ENCODE measurements around the gene BTBD16. TPM values are rescaled to one million over a fixed set of nuclear protein-coding genes. Genes with fewer than 3 reads are reported as not detected.

Gene BTBD16
- total and polyA plus RNA-seq, 2 donors from 2014 or later, result 0.34 to 1.2 TPM

GRCh38 chr10:122373108-122373507 is 102.0 kb downstream of the BTBD16 start:
- Histone ChIP-seq H3K27ac (ENCODE audit: low read depth in 2 of 2, low read length in 2 of 2) (no peak overlapping the region), H3K9me3 (ENCODE audit: control insufficient read depth in 2 of 3, insufficient read depth in 1 of 3, low read length in 3 of 3) (no peaks in the 10 kb centered on the region), H3K9ac (ENCODE audit: low read length in 3 of 3) (no peak overlapping the region), H3K36me3 (ENCODE audit: control insufficient read depth in 2 of 3, insufficient read depth in 3 of 3, low read length in 3 of 3) (no peaks in the 10 kb centered on the region), H3K4me1 (ENCODE audit: control insufficient read depth in 2 of 3, insufficient read depth in 2 of 3, low read depth in 1 of 3, low read length in 3 of 3) (peaks cover 0 to 3% (median 0%) of the 10 kb centered on the region in 3 donors), H3K4me3 (ENCODE audit: low read length in 3 of 3) (no peak overlapping the region), H3K27me3 (ENCODE audit: control insufficient read depth, insufficient read depth, low read length) (no peaks in the 10 kb centered on the region)
- TF ChIP-seq CTCF (IDR thresholded peaks at IDR 0.05; ENCODE audit: borderline replicate concordance, extremely low read depth, insufficient read depth), result no peak
- intact Hi-C loops (cut with DNase I), result no loop called here
- DNase-seq (peak in 1 of 5 donors; percentile 49), FAIRE-seq (no peak)

GRCh38 chr10:122373721-122374120 is 102.6 kb downstream of the BTBD16 start:
- no peak for FAIRE-seq
- Histone ChIP-seq H3K9me3 (ENCODE audit: control insufficient read depth in 2 of 3, insufficient read depth in 1 of 3, low read length in 3 of 3) (no peaks in the 10 kb centered on the region), H3K36me3 (ENCODE audit: control insufficient read depth in 2 of 3, insufficient read depth in 3 of 3, low read length in 3 of 3) (no peaks in the 10 kb centered on the region), H3K27me3 (ENCODE audit: control insufficient read depth, insufficient read depth, low read length) (no peaks in the 10 kb centered on the region), H3K4me1 (ENCODE audit: control insufficient read depth in 2 of 3, insufficient read depth in 2 of 3, low read depth in 1 of 3, low read length in 3 of 3) (peaks cover 0 to 3% (median 0%) of the 10 kb centered on the region in 3 donors), H3K9ac (ENCODE audit: low read length in 3 of 3) (peak overlapping the region; percentile 72 to 88 (median 80)), H3K4me3 (ENCODE audit: low read length in 3 of 3) (peak overlapping the region; percentile 84 to 96 (median 94)), H3K27ac (ENCODE audit: low read depth in 2 of 2, low read length in 2 of 2) (peak overlapping the region; percentile 82 to 84)
- TF ChIP-seq CTCF (IDR thresholded peaks at IDR 0.05; ENCODE audit: borderline replicate concordance, extremely low read depth, insufficient read depth), result no peak
- DNase-seq, result peak in 3 of 5 donors; percentile 26 to 52 (median 50)
- intact Hi-C loops (cut with DNase I), result no loop called here

- H3K4me3 ChIP-seq (ENCODE audit: low read length in 3 of 3), result peak within 1 kb of the TSS; percentile 84 to 96 (median 94)
- no peak for TF ChIP-seq CTCF (IDR thresholded peaks at IDR 0.05; ENCODE audit: borderline replicate concordance, extremely low read depth, insufficient read depth)
- no peaks in the 10 kb centered on the region for H3K9me3 ChIP-seq (ENCODE audit: control insufficient read depth in 2 of 3, insufficient read depth in 1 of 3, low read length in 3 of 3)
- H3K4me1 ChIP-seq (ENCODE audit: control insufficient read depth in 2 of 3, insufficient read depth in 2 of 3, low read depth in 1 of 3, low read length in 3 of 3), result peaks cover 0 to 7% (median 2%) of the 10 kb centered on the region in 3 donors
- intact Hi-C loops (cut with DNase I), result no loop called here
- peak within 1 kb of the TSS; percentile 75 to 91 (median 81) for H3K9ac ChIP-seq (ENCODE audit: low read length in 3 of 3)
- no peaks in the 10 kb centered on the region for H3K27me3 ChIP-seq (ENCODE audit: control insufficient read depth, insufficient read depth, low read length)
- H3K27ac ChIP-seq (ENCODE audit: low read depth in 2 of 2, low read length in 2 of 2), result peak within 1 kb of the TSS; percentile 91 to 97
- no peaks in the 10 kb centered on the region for H3K36me3 ChIP-seq (ENCODE audit: control insufficient read depth in 2 of 3, insufficient read depth in 3 of 3, low read length in 3 of 3)
- peak; percentile 96 to 98 (median 98) for DNase-seq
- FAIRE-seq, result no peak
Observed at GRCh38 chr10:122374237-122374858, 103.3 kb downstream of the BTBD16 start, which contains the start of gene PLEKHA1. Gene PLEKHA1 (plus strand): TSS chr10:122374708. CDS start chr10:122393201, 18,493 bp downstream.
